MG63 (cell line): ENCODE results near the gene DLG2. TPM values are rescaled to one million over a fixed set of nuclear protein-coding genes. Genes with fewer than 3 reads are reported as not detected.
"Not testable (repeated sequence)": the region's sequence is repeated elsewhere in the genome, so short reads cannot be mapped to it uniquely, and the experiment has no call there.

Experiments used
- DNase-seq: peaks from one replicate; pipeline ENCODE4 v3.0.0-alpha.2; 2020
- H3K27me3 ChIP-seq: fragments of 250-450 bp; sonication (Bioruptor Pico); 2 replicates; pipeline ENCODE4 v1.5.1; 2020; ENCODE audit warnings: mild to moderate bottlenecking, moderate library complexity
- H3K36me3 ChIP-seq: fragments of 250-450 bp; sonication (Bioruptor Pico); 2 replicates; pipeline ENCODE4 v1.5.1; 2020; ENCODE audit warnings: mild to moderate bottlenecking, moderate library complexity
- H3K4me3 ChIP-seq: fragments of 250-450 bp; sonication (Bioruptor Pico); 2 replicates; pipeline ENCODE4 v1.5.1; 2020; ENCODE audit warnings: mild to moderate bottlenecking, moderate library complexity
- H3K9me3 ChIP-seq: fragments of 250-450 bp; sonication (Bioruptor Pico); 2 replicates; pipeline ENCODE4 v1.5.1; 2020; ENCODE audit warnings: mild to moderate bottlenecking, moderate library complexity
- total RNA-seq: library from RNA; depleted of rRNA; stranded (reverse); fragments of >200 nt; shearing (Covaris generic); gene quantifications from 2 replicates; pipeline ENCODE4 v1.2.3, GENCODE V29; 2014; ENCODE audit warnings: low replicate concordance

Gene DLG2
- total RNA-seq, 1 experiment from 2014 or later, result 0.10 TPM

- no peaks in the 10 kb centered on the region for H3K27me3 ChIP-seq
- no peak for DNase-seq
Measured at GRCh38 chr11:85440273-85440672, 186.9 kb downstream of the DLG2 start.

GRCh38 chr11:85438328-85438727, 188.8 kb downstream of the DLG2 start:
- Histone ChIP-seq H3K27me3 (no peaks in the 10 kb centered on the region), H3K4me3 (no peak overlapping the region), H3K9me3 (no peaks in the 10 kb centered on the region; the same call in 1 of the 2 replicates), H3K36me3 (no peaks in the 10 kb centered on the region)
- DNase-seq, result no peak

More at GRCh38 chr11:85440273-85440672, 186.9 kb downstream of the DLG2 start:
- no peaks in the 10 kb centered on the region for H3K9me3 ChIP-seq
- H3K4me3 ChIP-seq, result no peak overlapping the region
- no peaks in the 10 kb centered on the region for H3K36me3 ChIP-seq

- H3K9me3 ChIP-seq, result no peaks in the 10 kb centered on the region; the same call in 1 of the 2 replicates
- H3K27me3 ChIP-seq, result no peaks in the 10 kb centered on the region
- no peak for DNase-seq
- no peak overlapping the region for H3K4me3 ChIP-seq
- H3K36me3 ChIP-seq, result no peaks in the 10 kb centered on the region
Measured at GRCh38 chr11:85431319-85431718, 195.8 kb downstream of the DLG2 start.

GRCh38 chr11:85423794-85424193, 203.3 kb downstream of the DLG2 start:
- Histone ChIP-seq H3K4me3 (no peak overlapping the region), H3K9me3 (no peaks in the 10 kb centered on the region)
- no peak for DNase-seq

GRCh38 chr11:85423316-85423715, 203.8 kb downstream of the DLG2 start:
- no peaks in the 10 kb centered on the region for H3K9me3 ChIP-seq
- DNase-seq, result no peak
- no peaks in the 10 kb centered on the region for H3K36me3 ChIP-seq
- H3K4me3 ChIP-seq, result no peak overlapping the region
- no peaks in the 10 kb centered on the region for H3K27me3 ChIP-seq

More at GRCh38 chr11:85423794-85424193, 203.3 kb downstream of the DLG2 start:
- H3K27me3 ChIP-seq, result no peaks in the 10 kb centered on the region
- no peaks in the 10 kb centered on the region for H3K36me3 ChIP-seq

GRCh38 chr11:85414175-85414574, 213.0 kb downstream of the DLG2 start:
- H3K9me3 ChIP-seq, result no peaks in the 10 kb centered on the region
- H3K4me3 ChIP-seq, result no peak overlapping the region
- H3K27me3 ChIP-seq, result no peaks in the 10 kb centered on the region
- no peak for DNase-seq
- H3K36me3 ChIP-seq, result no peaks in the 10 kb centered on the region

- Histone ChIP-seq H3K36me3 (no peaks in the 10 kb centered on the region), H3K9me3 (no peaks in the 10 kb centered on the region), H3K27me3 (no peaks in the 10 kb centered on the region), H3K4me3 (no peak overlapping the region)
- DNase-seq, result no peak
Measured at GRCh38 chr11:85407648-85408047, 219.5 kb downstream of the DLG2 start.

GRCh38 chr11:85406841-85407240, 220.3 kb downstream of the DLG2 start:
- no peaks in the 10 kb centered on the region for H3K9me3 ChIP-seq
- no peaks in the 10 kb centered on the region for H3K36me3 ChIP-seq
- no peaks in the 10 kb centered on the region for H3K27me3 ChIP-seq
- no peak for DNase-seq
- H3K4me3 ChIP-seq, result no peak overlapping the region

GRCh38 chr11:85406316-85406715, 220.8 kb downstream of the DLG2 start:
- Histone ChIP-seq H3K4me3 (no peak overlapping the region), H3K27me3 (no peaks in the 10 kb centered on the region), H3K9me3 (no peaks in the 10 kb centered on the region), H3K36me3 (no peaks in the 10 kb centered on the region)
- DNase-seq, result no peak

GRCh38 chr11:85395515-85396055, 231.6 kb downstream of the DLG2 start:
- H3K9me3 ChIP-seq, H3K4me3 ChIP-seq, DNase-seq, H3K27me3 ChIP-seq, H3K36me3 ChIP-seq: not testable (repeated sequence)

- Histone ChIP-seq H3K36me3 (no peaks in the 10 kb centered on the region), H3K9me3 (no peaks in the 10 kb centered on the region), H3K4me3 (no peak overlapping the region), H3K27me3 (no peaks in the 10 kb centered on the region)
- DNase-seq, result no peak
Measured at GRCh38 chr11:85394283-85394682, 232.9 kb downstream of the DLG2 start.

GRCh38 chr11:85391141-85391540, 236.0 kb downstream of the DLG2 start:
- DNase-seq, result no peak
- H3K4me3 ChIP-seq, result no peak overlapping the region
- H3K36me3 ChIP-seq, result no peaks in the 10 kb centered on the region
- H3K9me3 ChIP-seq, result no peaks in the 10 kb centered on the region
- no peaks in the 10 kb centered on the region for H3K27me3 ChIP-seq

- H3K9me3 ChIP-seq, result no peaks in the 10 kb centered on the region
- no peaks in the 10 kb centered on the region for H3K36me3 ChIP-seq
- no peak for DNase-seq
- H3K4me3 ChIP-seq, result no peak overlapping the region
- no peaks in the 10 kb centered on the region for H3K27me3 ChIP-seq
Measured at GRCh38 chr11:85385547-85385946, 241.6 kb downstream of the DLG2 start.

GRCh38 chr11:85385111-85385510, 242.0 kb downstream of the DLG2 start:
- no peaks in the 10 kb centered on the region for H3K9me3 ChIP-seq
- no peaks in the 10 kb centered on the region for H3K36me3 ChIP-seq
- no peaks in the 10 kb centered on the region for H3K27me3 ChIP-seq
- H3K4me3 ChIP-seq, result no peak overlapping the region
- DNase-seq, result no peak

- Histone ChIP-seq H3K9me3 (no peaks in the 10 kb centered on the region), H3K27me3 (no peaks in the 10 kb centered on the region), H3K4me3 (no peak overlapping the region), H3K36me3 (no peaks in the 10 kb centered on the region)
- no peak for DNase-seq
Measured at GRCh38 chr11:85379066-85379465, 248.1 kb downstream of the DLG2 start.

GRCh38 chr11:85377901-85378300, 249.2 kb downstream of the DLG2 start:
- H3K9me3 ChIP-seq, result no peaks in the 10 kb centered on the region
- H3K36me3 ChIP-seq, result no peaks in the 10 kb centered on the region
- H3K27me3 ChIP-seq, result no peaks in the 10 kb centered on the region
- no peak overlapping the region for H3K4me3 ChIP-seq
- DNase-seq, result no peak

GRCh38 chr11:85359859-85360258, 267.3 kb downstream of the DLG2 start:
- H3K4me3 ChIP-seq, result no peak overlapping the region
- H3K27me3 ChIP-seq, result no peaks in the 10 kb centered on the region
- H3K36me3 ChIP-seq, result no peaks in the 10 kb centered on the region
- H3K9me3 ChIP-seq, result no peaks in the 10 kb centered on the region
- DNase-seq, result no peak

- no peak overlapping the region for H3K4me3 ChIP-seq
Measured at GRCh38 chr11:85355921-85356320, 271.2 kb downstream of the DLG2 start.

GRCh38 chr11:85349539-85349938, 277.6 kb downstream of the DLG2 start:
- H3K27me3 ChIP-seq, H3K9me3 ChIP-seq, DNase-seq, H3K36me3 ChIP-seq, H3K4me3 ChIP-seq: not testable (repeated sequence)

More at GRCh38 chr11:85355921-85356320, 271.2 kb downstream of the DLG2 start:
- no peak for DNase-seq
- no peaks in the 10 kb centered on the region for H3K36me3 ChIP-seq
- H3K27me3 ChIP-seq, result no peaks in the 10 kb centered on the region
- no peaks in the 10 kb centered on the region for H3K9me3 ChIP-seq
